GM12892 (cell line): ENCODE results near the gene SLC39A11.

Source experiments
- POLR2A ChIP-seq: IDR thresholded peaks from 2 replicates; pipeline ENCODE4 v1.6.1; 2011; ENCODE audit warnings: low read depth, low read length, control low read depth
- POLR2AphosphoS5 ChIP-seq: IDR thresholded peaks from 2 replicates; pipeline ENCODE4 v1.6.1; 2011; ENCODE audit warnings: low read depth, low read length, control low read depth
- TAF1 ChIP-seq: IDR thresholded peaks from 2 replicates; pipeline ENCODE4 v1.6.1; 2011; ENCODE audit warnings: low read depth, mild to moderate bottlenecking, control low read depth, low read length, borderline replicate concordance

GRCh38 chr17:72711521-72712310 lies 380.8 kb downstream of the SLC39A11 start:
- TF ChIP-seq POLR2AphosphoS5 (no peak), POLR2A (no peak), TAF1 (no peak)
